Measurements from ENCODE around the gene CCNG2. TPM values are rescaled to one million over a fixed set of nuclear protein-coding genes. Genes with fewer than 3 reads are reported as not detected.

CCNG2 gene
- total and polyA plus RNA-seq, 10 of the 15 experiments (the other 5 are each of a cell fraction or from before 2014, with no cell fraction given): 1.9 to 70.6 (median 5.9) TPM

GRCh38 chr4:77121736-77122240 lies 35.2 kb upstream of the CCNG2 start (continued):
- TF ChIP-seq SRF (IDR thresholded peaks at IDR 0.05; ENCODE audit: low read depth in 2 of 2, low read length in 2 of 2): no peak

GRCh38 chr4:77122656-77123055 lies 34.4 kb upstream of the CCNG2 start:
- Histone ChIP-seq H3K4me1 (ENCODE audit: control insufficient read depth, insufficient read depth, low read length) (peaks cover 5% of the 10 kb centered on the region; the same call in 1 of the 2 replicates), H2AFZ (ENCODE audit: control insufficient read depth, low read depth, low read length) (no peak overlapping the region), H3K27ac (ENCODE audit: control insufficient read depth, insufficient read depth) (no peak overlapping the region), H3K27me3 (replicated peaks in 1 of 2; ENCODE audit: control insufficient read depth in 2 of 2, insufficient read depth in 2 of 2, low read length in 1 of 2) (no peaks in the 10 kb centered on the region), H3K4me2 (ENCODE audit: control insufficient read depth, insufficient read depth) (no peak overlapping the region), H4K20me1 (ENCODE audit: control insufficient read depth, insufficient read depth) (no peaks in the 10 kb centered on the region), H3K36me3 (ENCODE audit: control insufficient read depth in 2 of 2, insufficient read depth in 2 of 2, low read length in 1 of 2) (no peaks in the 10 kb centered on the region), H3K9ac (ENCODE audit: control insufficient read depth, insufficient read depth, low read length) (no peak overlapping the region), H3K79me2 (ENCODE audit: control insufficient read depth, insufficient read depth, low read length) (no peaks in the 10 kb centered on the region), H3K9me3 (replicated peaks; ENCODE audit: control insufficient read depth, insufficient read depth, low read length) (no peaks in the 10 kb centered on the region), H3K4me3 (no peak overlapping the region)
- ATAC-seq (no peak), DNase-seq (ENCODE audit: low read depth, low spot score) (no peak), FAIRE-seq (no peak)
- no TSS peak for BruUV-seq (replicated peaks)
- CTCF ChIA-PET: interaction anchor here (0.6 to 3.6 kb wide), 6 partner anchors 13 to 81 kb away, joined by 3 to 20 read pairs (median 4); no protein-coding TSS in a partner anchor
- POLR2A ChIA-PET: no interaction called here
- WGBS (ENCODE audit: insufficient coverage, insufficient replicate concordance, low lambda C conversion rate, missing lambda C conversion rate): 56% methylated on average over 4 of the region's 4 CpGs
- TF ChIP-seq NR2C2 (IDR thresholded peaks at IDR 0.05; ENCODE audit: borderline replicate concordance, control insufficient read depth, insufficient read length, low read depth): no peak
- no peak for TF ChIP-seq ZNF384 (IDR thresholded peaks at IDR 0.05; ENCODE audit: borderline replicate concordance, low read depth, low read length)
- no peak for TF ChIP-seq MYB (IDR thresholded peaks at IDR 0.05; ENCODE audit: borderline replicate concordance, low read depth, low read length)
- TF ChIP-seq HDGF (IDR thresholded peaks at IDR 0.05): no peak
- TF ChIP-seq BCL11A (IDR thresholded peaks at IDR 0.05; ENCODE audit: low read depth, low read length): no peak
- no peak for TF ChIP-seq EZH2 (IDR thresholded peaks at IDR 0.05; ENCODE audit: borderline replicate concordance, control insufficient read depth, low read depth, low read length)
- no peak for TF ChIP-seq SMAD5 (IDR thresholded peaks at IDR 0.05; ENCODE audit: low read depth)
- TF ChIP-seq RAD21 (IDR thresholded peaks at IDR 0.05; ENCODE audit: insufficient read depth, low read depth, low read length): no peak
- TF ChIP-seq MTA2 (IDR thresholded peaks at IDR 0.05; ENCODE audit: low read depth): no peak
- no peak for TF ChIP-seq ZSCAN29 (IDR thresholded peaks at IDR 0.05)
- no peak for TF ChIP-seq MAX (IDR thresholded peaks at IDR 0.05; ENCODE audit: low read depth, low read length)
- no peak for TF ChIP-seq RAD51 (IDR thresholded peaks at IDR 0.05)
- no peak for TF ChIP-seq ZNF687 (IDR thresholded peaks at IDR 0.05)
- no peak for TF ChIP-seq SREBF1 (IDR thresholded peaks at IDR 0.05; ENCODE audit: low read length)
- TF ChIP-seq USF1 (IDR thresholded peaks at IDR 0.05; ENCODE audit: borderline replicate concordance, extremely low read length, insufficient read depth, low read depth, low read length): no peak
- in situ Hi-C loops (cut with MboI) (no loop called here), intact Hi-C loops (cut with micrococcal nuclease; ENCODE audit: unreplicated experiment) (no loop called here)
- SMC1A ChIA-PET (ENCODE audit: uncharacterized antibody, unreplicated experiment): interaction anchor here (1.1 to 4.0 kb wide), 3 partner anchors 28 to 79 kb away, joined by 3 to 72 read pairs (median 7); no protein-coding TSS in a partner anchor
- RAD21 ChIA-PET (ENCODE audit: unreplicated experiment): interaction anchor here (0.7 to 1.9 kb wide), 4 partner anchors 31 to 80 kb away, joined by 3 to 7 read pairs (median 4); no protein-coding TSS in a partner anchor

All from GM12878 (cell line).